Spleen (tissue), 7 donors: ENCODE data around the gene CCDC92B.

Source experiments
- POLR2A ChIP-seq, 3 donors: fragments of 450-650 bp; IDR thresholded peaks; one replicate each; pipeline ENCODE4 v1.5.1; 2017; ENCODE audit warnings: antibody characterized with exemption in 3 of 3, mild to moderate bottlenecking in 1 of 3
- POLR2AphosphoS5 ChIP-seq, 3 donors: sonication (generic); formaldehyde crosslinking; IDR thresholded peaks; one replicate each; pipeline ENCODE4 v1.5.1; 2017; ENCODE audit warnings: antibody characterized with exemption in 3 of 3
- TF ChIP-seq, protein P1 (sequence below), 11 experiments: fragments of 200-600 bp in 7 of 11; fragments of 450-650 bp in 4 of 11; sonication (generic) in 4 of 11; IDR thresholded peaks in 8 of 11; conservative IDR thresholded peaks in 3 of 11; 1 replicate in 7 of 11; 2 replicates in 4 of 11; pipeline versions ENCODE4 v1.4.0 to v1.8.0; 2016 to 2021; ENCODE audit warnings: antibody characterized with exemption in 11 of 11, inconsistent platforms in 4 of 11, mild to moderate bottlenecking in 1 of 11
- donor health status: DM: no; HTN: no; CAD: no; lungs with moderate emphysema.
- donor health status: DM: no; HTN: no; CAD: no.
- donor health status: DM: no; HTN: no; CAD: no.

DNA sequence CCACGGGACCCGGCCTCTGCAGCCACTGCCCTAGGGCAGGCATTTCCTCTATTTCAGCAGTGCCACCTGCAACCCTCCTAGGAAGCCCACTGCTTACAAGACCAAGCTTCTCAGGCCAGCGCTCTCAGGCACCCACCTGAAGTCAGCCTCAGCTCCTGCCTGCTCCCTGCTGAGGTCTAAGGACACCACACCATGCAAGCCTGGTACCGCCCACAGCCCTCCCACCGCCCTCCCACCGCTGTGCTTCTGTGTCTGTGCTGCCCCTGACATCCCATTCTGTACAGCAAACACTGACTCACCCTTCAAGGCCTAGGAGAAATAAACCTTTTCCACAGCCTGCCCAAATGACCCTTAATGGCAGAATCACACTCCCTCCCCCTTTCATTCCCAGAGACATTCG is 44.2 kb downstream of the CCDC92B start:
- TF ChIP-seq, protein P1, sequence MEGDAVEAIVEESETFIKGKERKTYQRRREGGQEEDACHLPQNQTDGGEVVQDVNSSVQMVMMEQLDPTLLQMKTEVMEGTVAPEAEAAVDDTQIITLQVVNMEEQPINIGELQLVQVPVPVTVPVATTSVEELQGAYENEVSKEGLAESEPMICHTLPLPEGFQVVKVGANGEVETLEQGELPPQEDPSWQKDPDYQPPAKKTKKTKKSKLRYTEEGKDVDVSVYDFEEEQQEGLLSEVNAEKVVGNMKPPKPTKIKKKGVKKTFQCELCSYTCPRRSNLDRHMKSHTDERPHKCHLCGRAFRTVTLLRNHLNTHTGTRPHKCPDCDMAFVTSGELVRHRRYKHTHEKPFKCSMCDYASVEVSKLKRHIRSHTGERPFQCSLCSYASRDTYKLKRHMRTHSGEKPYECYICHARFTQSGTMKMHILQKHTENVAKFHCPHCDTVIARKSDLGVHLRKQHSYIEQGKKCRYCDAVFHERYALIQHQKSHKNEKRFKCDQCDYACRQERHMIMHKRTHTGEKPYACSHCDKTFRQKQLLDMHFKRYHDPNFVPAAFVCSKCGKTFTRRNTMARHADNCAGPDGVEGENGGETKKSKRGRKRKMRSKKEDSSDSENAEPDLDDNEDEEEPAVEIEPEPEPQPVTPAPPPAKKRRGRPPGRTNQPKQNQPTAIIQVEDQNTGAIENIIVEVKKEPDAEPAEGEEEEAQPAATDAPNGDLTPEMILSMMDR (IDR thresholded peaks at IDR 0.05 in 8 of 11, conservative IDR thresholded peaks at IDR 0.05 in 3 of 11), result no peak
- TF ChIP-seq POLR2A (IDR thresholded peaks at IDR 0.05) (no peak), POLR2AphosphoS5 (IDR thresholded peaks at IDR 0.05) (no peak)
